Neuron (in vitro differentiated cells): ENCODE data around the gene FHIP1A.
"Not testable (repeated sequence)": the region's sequence is repeated elsewhere in the genome, so short reads cannot be mapped to it uniquely, and the experiment has no call there.

Experiments used
- H2AFZ ChIP-seq: one replicate; pipeline ENCODE4 v1.6.1; 2013; ENCODE audit warnings: low read depth, mild to moderate bottlenecking, inconsistent platforms, low read length, moderate library complexity
- H3K27me3 ChIP-seq: one replicate; pipeline ENCODE4 v1.6.1; 2013; ENCODE audit warnings: low read length; ENCODE audit not compliant: insufficient read depth
- H3K36me3 ChIP-seq: one replicate; pipeline ENCODE4 v1.6.1; 2013; ENCODE audit warnings: low read length; ENCODE audit not compliant: insufficient read depth
- H3K4me1 ChIP-seq: one replicate; pipeline ENCODE4 v1.6.1; 2013; ENCODE audit warnings: low read length; ENCODE audit not compliant: insufficient read depth
- H3K4me3 ChIP-seq: 2 replicates; pipeline ENCODE4 v1.5.1; 2013; ENCODE audit warnings: mild to moderate bottlenecking, low read length, moderate library complexity
- H3K9me3 ChIP-seq: one replicate; pipeline ENCODE4 v1.6.1; 2013; ENCODE audit warnings: low read length

Gene FHIP1A

DNA sequence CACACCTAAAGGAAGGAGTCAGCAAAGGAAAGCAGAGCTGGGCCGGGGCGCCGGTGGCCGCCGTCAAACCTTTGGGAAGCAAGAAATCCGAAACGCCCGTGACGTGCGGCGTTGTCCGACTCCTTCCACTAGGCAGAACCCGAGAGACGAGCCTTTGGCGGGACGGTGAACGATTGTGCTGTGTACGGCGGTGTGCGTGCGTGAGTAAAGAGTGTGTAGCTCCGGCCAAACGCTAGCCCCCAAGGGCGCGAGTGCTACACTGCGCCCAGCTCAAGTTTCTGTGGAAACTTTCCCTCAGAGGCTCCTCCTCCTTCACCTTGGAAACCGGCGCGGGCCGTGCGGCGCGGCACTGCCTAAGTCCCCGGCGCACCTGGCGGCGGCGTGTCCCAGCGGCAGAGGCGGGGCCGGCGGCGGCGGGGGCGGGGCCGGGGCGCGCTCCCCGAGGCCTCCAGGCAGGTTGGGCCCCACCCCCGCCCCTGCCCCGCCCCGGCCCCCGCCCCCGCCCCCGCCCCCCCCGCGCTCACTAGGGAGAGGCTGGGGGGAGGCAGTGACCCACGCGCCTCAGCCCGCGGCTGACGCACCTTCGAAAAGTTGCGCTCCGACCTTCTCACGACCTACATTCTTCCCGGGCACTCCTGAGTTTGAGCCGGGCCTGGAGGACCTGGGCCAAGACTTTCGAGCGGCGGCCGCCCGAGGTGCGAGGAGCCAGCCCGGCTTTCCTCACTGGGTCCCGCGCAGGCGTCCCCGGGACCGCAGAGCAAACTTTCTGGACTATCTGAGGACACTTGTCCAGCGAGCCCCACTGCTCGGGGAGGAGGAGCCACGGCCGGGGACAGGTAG lies at the start of gene FHIP1A:
TSS of gene FHIP1A (plus strand) at position 547 of the 840 bp plus-strand sequence. CDS start 157,084 bp downstream, outside the sequence.
- H2AFZ ChIP-seq, result peak within 1 kb of the TSS; percentile 87
- peak within 1 kb of the TSS; percentile 46 for H3K4me3 ChIP-seq
- peaks cover 45% of the 10 kb centered on the region for H3K27me3 ChIP-seq
- no peaks in the 10 kb centered on the region for H3K9me3 ChIP-seq
- H3K4me1 ChIP-seq, result peaks cover 13% of the 10 kb centered on the region
- no peaks in the 10 kb centered on the region for H3K36me3 ChIP-seq

- no peak overlapping the region for H3K4me3 ChIP-seq
- peaks cover 8% of the 10 kb centered on the region for H3K4me1 ChIP-seq
- no peaks in the 10 kb centered on the region for H3K27me3 ChIP-seq
- no peaks in the 10 kb centered on the region for H3K36me3 ChIP-seq
- H3K9me3 ChIP-seq, result no peaks in the 10 kb centered on the region
- no peak overlapping the region for H2AFZ ChIP-seq
Measured at GRCh38 chr4:151359576-151359975, 49.4 kb upstream of the FHIP1A start.

- Histone ChIP-seq H2AFZ (no peak overlapping the region), H3K27me3 (no peaks in the 10 kb centered on the region), H3K4me3 (no peak overlapping the region), H3K4me1 (peaks cover 8% of the 10 kb centered on the region), H3K9me3 (no peaks in the 10 kb centered on the region), H3K36me3 (no peaks in the 10 kb centered on the region)
Measured at GRCh38 chr4:151361126-151361525, 47.9 kb upstream of the FHIP1A start.

DNA sequence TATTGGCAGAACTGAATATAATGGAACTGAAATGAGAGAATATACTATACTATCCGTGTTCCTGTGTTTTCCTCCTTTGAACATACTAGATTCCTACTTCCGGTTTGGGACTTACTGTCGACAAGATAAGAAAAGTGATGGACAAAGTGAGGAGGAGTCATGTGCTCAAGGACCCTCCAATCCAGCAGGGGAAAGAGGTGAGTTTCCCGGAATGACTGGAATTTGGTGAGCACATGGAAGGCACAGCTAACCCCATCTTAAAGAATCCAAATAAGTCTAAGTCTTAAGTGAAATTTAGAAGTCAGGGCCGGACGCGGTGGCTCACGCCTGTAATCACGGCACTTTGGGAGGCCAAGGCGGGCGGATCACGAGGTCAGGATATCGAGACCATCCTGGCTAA lies 47.0 kb upstream of the FHIP1A start:
- no peak overlapping the region for H2AFZ ChIP-seq
- no peaks in the 10 kb centered on the region for H3K36me3 ChIP-seq
- H3K9me3 ChIP-seq, result no peaks in the 10 kb centered on the region
- H3K27me3 ChIP-seq, result no peaks in the 10 kb centered on the region
- H3K4me3 ChIP-seq, result no peak overlapping the region
- peaks cover 8% of the 10 kb centered on the region for H3K4me1 ChIP-seq

GRCh38 chr4:151362404-151363164 lies 46.4 kb upstream of the FHIP1A start:
- H3K27me3 ChIP-seq, result no peaks in the 10 kb centered on the region
- no peaks in the 10 kb centered on the region for H3K9me3 ChIP-seq
- no peaks in the 10 kb centered on the region for H3K36me3 ChIP-seq
- H3K4me3 ChIP-seq, result no peak overlapping the region
- H3K4me1 ChIP-seq, result peaks cover 8% of the 10 kb centered on the region
- H2AFZ ChIP-seq, result peak overlapping the region; percentile 56

- no peak overlapping the region for H3K4me3 ChIP-seq
- H3K9me3 ChIP-seq, result no peaks in the 10 kb centered on the region
- no peaks in the 10 kb centered on the region for H3K27me3 ChIP-seq
- H3K36me3 ChIP-seq, result no peaks in the 10 kb centered on the region
- no peaks in the 10 kb centered on the region for H3K4me1 ChIP-seq
- no peak overlapping the region for H2AFZ ChIP-seq
Measured at GRCh38 chr4:151376540-151376939, 32.4 kb upstream of the FHIP1A start.

DNA sequence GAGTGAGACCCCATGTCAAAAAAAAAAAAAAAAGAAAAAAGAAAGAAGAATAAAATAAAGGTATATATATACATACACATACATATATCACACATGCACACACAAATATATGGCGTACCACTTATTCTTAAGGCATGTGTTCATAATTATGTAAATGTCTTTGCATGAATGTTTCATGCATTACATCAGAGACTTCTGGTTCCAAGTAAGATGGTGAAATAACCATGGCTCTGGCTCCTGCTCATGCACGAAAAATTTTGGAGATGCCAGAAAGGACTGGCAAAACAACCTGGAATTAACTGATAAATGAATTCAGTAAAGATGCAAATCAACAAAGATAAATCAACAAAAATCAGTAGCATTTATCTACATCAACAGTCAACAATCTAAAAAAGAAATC lies 19.7 kb upstream of the FHIP1A start:
- Histone ChIP-seq H3K27me3 (no peaks in the 10 kb centered on the region), H3K4me3 (no peak overlapping the region), H3K9me3 (no peaks in the 10 kb centered on the region), H2AFZ (no peak overlapping the region), H3K36me3 (no peaks in the 10 kb centered on the region), H3K4me1 (no peaks in the 10 kb centered on the region)

- H3K27me3 ChIP-seq, H3K36me3 ChIP-seq, H3K4me3 ChIP-seq, H3K4me1 ChIP-seq, H2AFZ ChIP-seq, H3K9me3 ChIP-seq: not testable (repeated sequence)
Measured at GRCh38 chr4:151389799-151390198, 19.2 kb upstream of the FHIP1A start.

DNA sequence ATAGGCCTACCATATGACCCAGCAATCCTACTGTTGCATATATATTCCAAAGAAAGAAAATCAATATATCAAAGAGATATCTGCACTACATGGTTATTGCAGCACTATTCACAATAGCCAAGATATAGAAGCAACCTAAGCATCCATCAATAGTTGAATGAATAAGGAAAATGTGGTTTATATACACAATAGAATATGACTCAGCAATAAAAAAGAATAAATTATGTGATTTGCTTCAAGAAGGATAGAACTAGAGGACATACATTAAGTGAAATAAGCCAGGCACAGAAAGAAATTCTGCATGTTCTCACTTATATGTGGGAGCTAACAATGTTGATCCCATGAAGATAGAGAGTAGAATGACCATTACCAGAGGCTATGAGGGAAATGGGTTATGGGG lies 13.1 kb upstream of the FHIP1A start:
- Histone ChIP-seq H3K9me3 (no peaks in the 10 kb centered on the region), H3K36me3 (no peaks in the 10 kb centered on the region), H3K4me1 (no peaks in the 10 kb centered on the region), H3K4me3 (no peak overlapping the region), H3K27me3 (no peaks in the 10 kb centered on the region), H2AFZ (no peak overlapping the region)

DNA sequence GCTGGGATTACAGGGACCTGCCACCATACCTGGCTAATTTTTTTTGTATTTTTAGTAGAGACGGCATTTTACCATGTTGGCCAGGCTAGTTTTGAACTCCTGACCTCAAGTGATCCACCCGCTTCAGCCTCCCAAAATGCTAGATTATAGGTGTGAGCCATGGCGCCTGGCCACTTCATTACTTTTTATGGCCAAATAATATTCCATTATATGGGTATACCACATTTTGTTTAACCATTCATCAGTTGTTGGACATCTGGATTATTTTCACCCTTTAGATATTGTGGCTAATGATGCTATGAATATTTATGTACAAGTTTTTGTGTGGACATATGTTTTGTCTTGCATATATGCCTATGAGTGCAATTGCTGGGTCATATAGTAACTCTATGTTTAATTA lies 8.6 kb upstream of the FHIP1A start:
- Histone ChIP-seq H3K4me3 (no peak overlapping the region), H3K4me1 (no peaks in the 10 kb centered on the region), H3K36me3 (no peaks in the 10 kb centered on the region), H3K27me3 (no peaks in the 10 kb centered on the region), H3K9me3 (no peaks in the 10 kb centered on the region), H2AFZ (no peak overlapping the region)

GRCh38 chr4:151401739-151402138 lies 7.2 kb upstream of the FHIP1A start:
- H3K4me3 ChIP-seq, result no peak overlapping the region
- no peaks in the 10 kb centered on the region for H3K36me3 ChIP-seq
- no peak overlapping the region for H2AFZ ChIP-seq
- H3K27me3 ChIP-seq, result no peaks in the 10 kb centered on the region
- no peaks in the 10 kb centered on the region for H3K9me3 ChIP-seq
- H3K4me1 ChIP-seq, result no peaks in the 10 kb centered on the region

- H3K4me1 ChIP-seq, result no peaks in the 10 kb centered on the region
- H3K9me3 ChIP-seq, result no peaks in the 10 kb centered on the region
- no peak overlapping the region for H2AFZ ChIP-seq
- no peaks in the 10 kb centered on the region for H3K36me3 ChIP-seq
- no peak overlapping the region for H3K4me3 ChIP-seq
- H3K27me3 ChIP-seq, result peaks cover 4% of the 10 kb centered on the region
Measured at GRCh38 chr4:151402145-151402865, 6.7 kb upstream of the FHIP1A start.

DNA sequence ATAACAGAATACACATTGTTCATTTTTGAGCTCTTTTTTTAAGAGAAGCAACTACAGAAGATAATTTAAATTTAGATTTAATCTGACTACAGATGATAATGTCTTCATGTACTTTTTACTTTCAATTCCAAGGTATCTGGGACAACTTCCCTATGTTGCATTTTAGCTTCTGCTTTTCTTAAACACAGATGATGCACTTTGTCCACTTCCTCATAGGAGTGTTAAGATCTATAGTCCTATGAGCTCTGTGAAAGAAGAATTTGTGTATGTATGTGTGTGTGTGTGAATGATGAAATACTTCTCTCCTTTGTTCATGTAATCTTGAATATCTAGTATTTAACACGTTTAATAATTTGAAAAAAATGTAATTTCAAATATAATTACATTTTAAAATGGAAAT lies 5.3 kb upstream of the FHIP1A start:
- H3K27me3 ChIP-seq, result peaks cover 18% of the 10 kb centered on the region
- H3K4me1 ChIP-seq, result peaks cover 4% of the 10 kb centered on the region
- no peaks in the 10 kb centered on the region for H3K9me3 ChIP-seq
- no peak overlapping the region for H2AFZ ChIP-seq
- H3K36me3 ChIP-seq, result no peaks in the 10 kb centered on the region
- no peak overlapping the region for H3K4me3 ChIP-seq
